ENCODE results near the gene ITIH5. TPM values are rescaled to one million over a fixed set of nuclear protein-coding genes. Genes with fewer than 3 reads are reported as not detected.

Gene ITIH5
- total RNA-seq, 1 donor from 2014 or later, result 4.0 TPM

GRCh38 chr10:7705341-7705740 is 38.6 kb upstream of the ITIH5 start:
- H3K4me1 Mint-ChIP-seq (ENCODE audit: low read depth, unreplicated experiment), result no peaks in the 10 kb centered on the region
- H3K36me3 ChIP-seq (ENCODE audit: insufficient read depth, low read length), result no peaks in the 10 kb centered on the region
- H3K9ac ChIP-seq (ENCODE audit: low read length), result no peak overlapping the region
- TF ChIP-seq EZH2 (IDR thresholded peaks at IDR 0.05; ENCODE audit: insufficient read depth, low read length) (no peak), CTCF (IDR thresholded peaks at IDR 0.05; ENCODE audit: insufficient read depth, low read depth, low read length) (no peak)
- no peaks in the 10 kb centered on the region for H3K4me1 ChIP-seq (ENCODE audit: insufficient read depth, low read length)
- H3K27me3 Mint-ChIP-seq (ENCODE audit: low read depth, unreplicated experiment), result peaks cover 17% of the 10 kb centered on the region
- DNase-seq (ENCODE audit: low read depth) (no peak), FAIRE-seq (no peak)
- H4K20me1 ChIP-seq (ENCODE audit: insufficient read depth, low read length), result no peaks in the 10 kb centered on the region
- H3K27ac ChIP-seq (ENCODE audit: low read depth, low read length), result no peak overlapping the region
- no peak overlapping the region for H3K4me3 ChIP-seq (ENCODE audit: insufficient read depth, low read depth, low read length)
- H3K27ac Mint-ChIP-seq (ENCODE audit: unreplicated experiment), result no peak overlapping the region
- no peaks in the 10 kb centered on the region for H3K9me3 ChIP-seq (ENCODE audit: insufficient read depth, low read depth, low read length)
- H3K36me3 Mint-ChIP-seq (ENCODE audit: low read depth, unreplicated experiment), result no peaks in the 10 kb centered on the region
- H2AFZ ChIP-seq (ENCODE audit: low read depth, low read length), result no peak overlapping the region
- no peak overlapping the region for H3K4me3 Mint-ChIP-seq (ENCODE audit: unreplicated experiment)
- peaks cover 2% of the 10 kb centered on the region for H3K9me3 Mint-ChIP-seq (ENCODE audit: unreplicated experiment)
- no peaks in the 10 kb centered on the region for H3K79me2 ChIP-seq (ENCODE audit: insufficient read depth, low read length)
- no peak overlapping the region for H3K4me2 ChIP-seq (ENCODE audit: low read length)
- peaks cover 5% of the 10 kb centered on the region for H3K27me3 ChIP-seq (ENCODE audit: insufficient read depth, low read length)

DNA sequence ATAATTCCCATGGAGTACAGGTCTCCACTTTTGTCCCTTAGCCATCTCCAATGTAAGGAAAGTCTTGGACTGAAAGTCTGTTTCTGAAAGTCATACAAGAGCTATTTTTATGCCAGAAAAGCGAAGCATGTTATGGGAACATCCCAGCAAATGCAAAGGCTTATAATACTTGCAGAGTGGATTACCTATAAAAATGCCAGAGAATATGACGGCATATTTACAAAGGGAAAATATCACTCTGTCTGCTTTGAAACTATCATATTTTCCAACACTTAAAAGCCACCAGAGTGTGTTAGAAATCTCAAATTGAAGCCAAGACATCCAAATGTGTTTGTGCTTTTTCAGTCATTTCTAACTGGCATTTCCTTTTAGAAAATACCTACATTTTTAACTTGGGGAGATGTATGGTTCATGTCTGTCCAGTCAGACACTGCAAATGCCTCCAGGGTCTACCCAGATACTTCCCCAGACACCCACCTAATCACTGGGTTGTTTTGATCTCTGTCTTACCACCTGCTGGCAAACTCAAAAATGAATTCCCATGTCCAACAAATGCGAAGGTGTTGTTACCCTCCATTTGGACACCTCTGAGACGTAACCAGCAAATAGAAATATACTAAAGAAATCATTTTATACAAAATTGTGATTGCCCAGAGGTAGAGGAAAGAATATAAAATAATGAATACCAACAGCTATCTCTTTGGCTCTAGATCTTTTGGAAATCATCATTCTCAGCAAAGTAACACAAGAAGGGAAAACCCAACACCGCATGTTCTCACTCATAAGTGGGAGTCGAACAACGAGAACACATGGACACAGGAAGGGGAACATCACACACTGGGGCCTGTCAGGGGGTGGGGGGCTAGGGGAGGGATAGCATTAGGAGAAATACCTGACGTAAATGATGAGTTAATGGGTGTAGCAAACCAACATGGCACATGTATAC is 37.6 kb upstream of the ITIH5 start:
- Histone ChIP-seq H3K27ac (ENCODE audit: low read depth, low read length) (no peak overlapping the region), H3K9ac (ENCODE audit: low read length) (no peak overlapping the region), H3K79me2 (ENCODE audit: insufficient read depth, low read length) (no peaks in the 10 kb centered on the region), H3K9me3 (ENCODE audit: insufficient read depth, low read depth, low read length) (no peaks in the 10 kb centered on the region), H4K20me1 (ENCODE audit: insufficient read depth, low read length) (no peaks in the 10 kb centered on the region), H2AFZ (ENCODE audit: low read depth, low read length) (no peak overlapping the region), H3K4me3 (ENCODE audit: insufficient read depth, low read depth, low read length) (no peak overlapping the region), H3K36me3 (ENCODE audit: insufficient read depth, low read length) (no peaks in the 10 kb centered on the region), H3K4me2 (ENCODE audit: low read length) (no peak overlapping the region), H3K4me1 (ENCODE audit: insufficient read depth, low read length) (no peaks in the 10 kb centered on the region), H3K27me3 (ENCODE audit: insufficient read depth, low read length) (peaks cover 5% of the 10 kb centered on the region)
- Mint-ChIP-seq H3K4me1 (ENCODE audit: low read depth, unreplicated experiment) (no peaks in the 10 kb centered on the region), H3K27me3 (ENCODE audit: low read depth, unreplicated experiment) (peaks cover 17% of the 10 kb centered on the region), H3K4me3 (ENCODE audit: unreplicated experiment) (no peak overlapping the region), H3K9me3 (ENCODE audit: unreplicated experiment) (peaks cover 2% of the 10 kb centered on the region), H3K27ac (ENCODE audit: unreplicated experiment) (no peak overlapping the region), H3K36me3 (ENCODE audit: low read depth, unreplicated experiment) (no peaks in the 10 kb centered on the region)
- no peak for TF ChIP-seq EZH2 (IDR thresholded peaks at IDR 0.05; ENCODE audit: insufficient read depth, low read length)
- TF ChIP-seq CTCF (IDR thresholded peaks at IDR 0.05; ENCODE audit: insufficient read depth, low read depth, low read length), result no peak
- FAIRE-seq (no peak), DNase-seq (ENCODE audit: low read depth) (no peak)

DNA sequence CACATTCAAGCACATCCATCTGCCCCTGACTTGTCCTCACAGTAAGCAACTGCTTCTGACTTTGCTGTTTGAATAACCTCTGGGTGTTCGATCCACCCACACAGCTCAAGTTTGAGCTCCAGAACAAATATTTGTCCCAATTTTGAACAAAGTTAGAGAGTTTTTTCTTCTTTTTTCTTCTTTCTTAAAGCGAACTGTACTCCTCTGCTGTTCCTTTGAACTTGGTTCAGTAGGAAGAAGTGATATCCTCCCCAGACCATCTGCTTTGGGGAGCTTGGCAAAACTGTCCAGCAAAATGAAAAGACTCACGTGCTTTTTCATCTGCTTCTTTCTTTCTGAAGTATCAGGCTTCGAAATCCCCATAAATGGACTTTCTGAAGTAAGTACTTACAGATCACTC is 36.4 kb upstream of the ITIH5 start, which contains the start of gene ITIH2:
ITIH2 (plus strand) TSS at position 177 of the 400 bp plus-strand sequence; CDS start at position 296, 119 bp downstream.
- no peaks in the 10 kb centered on the region for H4K20me1 ChIP-seq (ENCODE audit: insufficient read depth, low read length)
- H3K27me3 ChIP-seq (ENCODE audit: insufficient read depth, low read length), result peaks cover 5% of the 10 kb centered on the region
- H3K4me3 Mint-ChIP-seq (ENCODE audit: unreplicated experiment), result no peak within 1 kb of the TSS
- H3K36me3 ChIP-seq (ENCODE audit: insufficient read depth, low read length), result no peaks in the 10 kb centered on the region
- H3K79me2 ChIP-seq (ENCODE audit: insufficient read depth, low read length), result no peaks in the 10 kb centered on the region
- H3K4me1 Mint-ChIP-seq (ENCODE audit: low read depth, unreplicated experiment), result no peaks in the 10 kb centered on the region
- no peak for FAIRE-seq
- H3K27ac Mint-ChIP-seq (ENCODE audit: unreplicated experiment), result no peak within 1 kb of the TSS
- TF ChIP-seq EZH2 (IDR thresholded peaks at IDR 0.05; ENCODE audit: insufficient read depth, low read length), result no peak
- no peaks in the 10 kb centered on the region for H3K36me3 Mint-ChIP-seq (ENCODE audit: low read depth, unreplicated experiment)
- H3K9ac ChIP-seq (ENCODE audit: low read length), result no peak within 1 kb of the TSS
- no peak within 1 kb of the TSS for H3K4me2 ChIP-seq (ENCODE audit: low read length)
- peaks cover 19% of the 10 kb centered on the region for H3K27me3 Mint-ChIP-seq (ENCODE audit: low read depth, unreplicated experiment)
- no peak within 1 kb of the TSS for H3K27ac ChIP-seq (ENCODE audit: low read depth, low read length)
- peaks cover 2% of the 10 kb centered on the region for H3K9me3 Mint-ChIP-seq (ENCODE audit: unreplicated experiment)
- H3K9me3 ChIP-seq (ENCODE audit: insufficient read depth, low read depth, low read length), result no peaks in the 10 kb centered on the region
- no peak for DNase-seq (ENCODE audit: low read depth)
- no peak within 1 kb of the TSS for H3K4me3 ChIP-seq (ENCODE audit: insufficient read depth, low read depth, low read length)
- no peaks in the 10 kb centered on the region for H3K4me1 ChIP-seq (ENCODE audit: insufficient read depth, low read length)
- no peak within 1 kb of the TSS for H2AFZ ChIP-seq (ENCODE audit: low read depth, low read length)
